HG02840 (cell line): ENCODE measurements around the gene SLC7A6.

Source experiments
- ATAC-seq: cut with Tn5 transposase; IDR thresholded peaks from one replicate; pipeline ENCODE4 v1.9.1; 2021; ENCODE audit warnings: mild to moderate bottlenecking, moderate library complexity, moderate number of reproducible peaks; ENCODE audit not compliant: unreplicated experiment, low FRiP score

SLC7A6 gene

DNA sequence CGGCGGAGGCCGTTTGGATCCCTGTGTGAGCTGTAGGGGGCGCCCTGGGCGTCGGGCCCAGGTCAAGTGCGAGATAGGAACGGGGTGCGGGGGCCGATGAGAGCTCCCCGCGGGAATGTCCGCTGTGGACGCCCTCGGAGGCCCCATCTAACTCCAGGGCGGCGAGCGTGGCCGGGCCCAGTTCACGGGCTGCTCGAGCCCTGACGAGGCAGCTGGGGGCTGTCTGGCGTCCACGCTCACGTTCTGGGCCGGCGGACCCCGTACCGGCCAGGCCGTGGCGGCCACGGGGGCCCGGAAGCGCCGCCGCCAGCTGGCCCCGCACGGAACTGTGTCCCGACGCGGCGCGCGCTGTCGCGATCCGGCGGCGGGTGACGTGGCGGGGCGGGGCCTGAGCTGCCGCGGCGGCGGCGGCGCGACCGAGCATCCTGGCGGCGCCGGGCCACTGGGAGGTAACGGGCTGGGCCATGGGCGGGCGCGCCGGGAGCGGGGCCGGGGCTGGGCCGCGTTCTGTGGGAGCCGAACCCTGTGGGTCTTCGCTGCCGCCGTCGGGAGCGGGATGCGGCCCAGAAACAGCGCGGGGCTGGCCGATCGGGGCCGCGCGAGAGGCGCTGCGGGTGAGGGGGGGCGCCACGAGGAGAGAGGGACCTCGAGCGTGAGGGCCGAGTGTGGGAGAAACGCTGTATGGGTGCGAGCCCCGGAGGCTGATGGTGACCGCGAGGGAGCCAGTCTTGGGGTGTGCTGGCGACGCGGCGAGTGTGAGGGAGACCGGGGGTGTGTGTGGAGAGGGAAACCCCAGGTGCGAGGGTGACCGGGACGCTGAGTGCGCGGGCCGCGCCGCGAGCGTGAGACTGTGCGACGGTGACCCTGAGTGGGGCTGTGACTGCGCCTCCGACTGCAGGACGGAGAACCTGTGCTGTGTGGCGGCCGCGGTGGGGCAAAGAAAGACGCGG is at the start of gene SLC7A6:
Gene SLC7A6 (plus strand): TSS at position 399 of the 950 bp plus-strand sequence. CDS start 10,201 bp downstream, outside the sequence.
- ATAC-seq: peak; percentile 67

DNA sequence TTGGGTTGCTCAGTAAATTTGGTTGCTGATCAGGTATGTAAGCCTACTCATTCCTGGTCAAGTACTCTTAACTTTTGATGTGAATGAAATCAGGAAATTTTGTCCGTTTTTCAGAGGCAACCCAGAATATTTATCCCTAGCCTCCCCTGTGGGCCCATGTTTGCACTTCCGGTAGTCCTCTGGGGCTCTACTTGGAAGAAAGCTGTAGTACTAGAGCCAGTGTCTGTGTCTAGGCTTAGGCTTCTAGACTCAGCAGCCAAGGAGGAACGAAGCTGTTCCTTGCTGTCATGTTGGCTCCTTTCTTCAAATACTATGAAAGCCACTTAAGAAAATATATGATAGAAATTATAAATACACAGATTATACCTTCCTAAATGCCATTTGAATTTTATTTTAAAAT is 49.6 kb upstream of the SLC7A6 start:
- ATAC-seq: no peak

DNA sequence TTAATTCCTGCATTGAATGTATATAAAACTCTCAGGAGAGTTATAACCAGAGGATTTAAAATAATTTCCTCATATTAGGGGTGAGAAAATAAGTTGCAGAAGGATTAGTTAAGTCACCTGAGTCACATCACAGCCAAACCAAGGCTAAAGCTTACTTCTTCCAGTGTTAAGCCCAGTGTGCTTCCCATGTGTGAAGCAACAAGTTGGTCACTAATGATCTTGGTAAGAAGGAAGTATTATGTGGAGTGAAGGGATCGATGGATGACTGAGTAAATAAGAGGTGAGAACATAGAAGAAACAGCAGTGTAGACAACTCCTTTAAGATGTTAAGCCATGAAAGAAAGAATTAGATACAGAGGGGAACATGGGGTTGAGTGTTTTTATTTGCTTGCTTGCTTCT is 49.0 kb upstream of the SLC7A6 start:
- ATAC-seq: no peak

DNA sequence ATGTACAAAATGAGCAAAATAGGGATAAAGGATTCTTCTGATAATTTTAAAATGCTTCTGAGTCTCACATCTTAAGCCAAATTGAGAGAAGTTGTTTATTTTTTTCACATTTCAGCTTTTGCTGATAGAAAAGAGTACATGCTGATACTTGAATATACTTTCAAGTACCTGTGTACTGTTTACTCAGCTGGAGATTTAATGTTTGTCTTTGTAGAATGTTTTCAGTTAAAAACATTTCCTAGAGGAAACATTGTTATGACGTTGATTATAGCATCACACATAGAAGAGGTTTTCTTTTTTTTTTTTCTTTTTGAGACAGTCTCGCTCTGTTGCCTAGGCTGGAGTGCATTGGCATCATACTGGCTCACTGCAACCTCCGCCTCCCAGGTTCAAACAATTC is 48.1 kb upstream of the SLC7A6 start:
- ATAC-seq: no peak

- ATAC-seq: no peak
Observed at GRCh38 chr16:68217506-68217905, 46.8 kb upstream of the SLC7A6 start.

DNA sequence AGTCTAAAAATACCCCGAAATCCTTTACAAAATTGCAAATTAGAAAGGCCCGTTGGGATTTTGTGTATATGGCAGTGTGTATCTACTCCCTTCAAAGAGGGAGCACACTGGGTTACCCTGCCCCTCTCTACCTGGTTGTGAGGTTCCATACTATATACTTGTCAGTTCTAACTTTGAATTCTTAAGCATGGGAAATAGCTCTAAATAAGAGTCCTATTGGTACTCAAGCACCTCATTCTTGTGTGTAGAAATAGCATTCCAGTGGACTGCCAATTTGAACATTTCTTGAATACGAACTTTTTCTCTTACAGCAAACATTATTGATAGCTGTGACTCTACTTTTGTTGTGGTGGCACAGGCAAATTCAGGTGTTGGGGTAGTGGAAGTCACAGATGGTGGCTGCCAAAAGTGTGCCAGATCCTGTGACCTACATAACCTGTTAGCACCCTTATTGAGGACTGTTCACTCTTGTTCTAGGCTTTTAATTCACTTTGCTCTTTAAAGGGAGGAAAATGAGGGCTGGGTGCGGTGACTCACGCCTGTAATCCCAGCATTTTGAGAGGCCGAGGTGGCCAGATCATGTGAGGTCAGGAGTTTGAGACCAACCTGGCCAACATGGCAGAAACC is 44.5 kb upstream of the SLC7A6 start:
- no peak for ATAC-seq

- no peak for ATAC-seq
Observed at GRCh38 chr16:68223072-68223471, 41.3 kb upstream of the SLC7A6 start.

DNA sequence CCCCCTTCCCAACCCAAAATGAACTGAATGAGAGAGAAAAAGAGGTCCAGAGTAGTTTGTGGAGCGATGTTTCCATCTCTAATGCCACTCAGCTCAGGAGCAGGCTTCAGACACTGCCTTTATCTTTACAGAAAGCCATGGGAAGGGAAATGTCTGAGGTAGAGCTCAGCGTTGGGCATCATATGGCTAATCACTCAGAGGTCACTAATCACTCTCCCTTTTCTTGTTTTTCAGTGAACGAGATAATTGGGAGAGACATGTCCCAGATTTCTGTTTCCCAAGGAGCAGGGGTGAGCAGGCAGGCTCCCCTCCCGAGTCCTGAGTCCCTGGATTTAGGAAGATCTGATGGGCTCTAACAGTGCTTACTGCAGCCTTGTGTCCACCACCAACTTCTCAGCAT is 38.2 kb upstream of the SLC7A6 start:
- no peak for ATAC-seq

DNA sequence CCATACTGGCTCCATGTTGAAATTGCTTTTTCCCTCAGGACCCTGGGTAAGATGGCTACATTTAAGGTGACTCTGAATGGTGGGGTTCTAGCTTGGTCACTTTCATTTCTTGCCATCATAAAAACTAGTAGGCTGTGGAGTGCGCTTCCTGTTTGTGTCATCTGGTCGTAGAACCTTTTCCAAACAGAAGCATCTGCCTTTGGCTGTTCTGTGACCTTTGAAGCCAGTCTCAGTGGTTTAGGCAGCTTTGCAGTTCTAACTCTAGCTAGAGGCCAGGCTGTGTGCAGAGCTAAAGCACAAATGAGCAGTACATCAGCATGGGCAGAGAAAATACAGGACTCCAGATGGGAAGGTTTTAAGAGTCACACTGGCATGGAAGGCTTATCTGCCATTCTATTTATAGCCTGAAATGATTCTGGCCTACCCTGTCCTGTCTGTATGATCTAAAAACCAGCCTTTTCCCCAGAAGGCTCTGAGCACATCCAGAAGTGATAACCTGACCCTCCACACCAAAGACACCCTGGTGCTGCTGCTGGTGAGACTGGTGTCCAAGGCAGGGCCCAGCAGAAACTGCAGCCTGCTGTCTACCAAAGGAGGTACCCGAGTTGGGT is 37.0 kb upstream of the SLC7A6 start:
- ATAC-seq: no peak

DNA sequence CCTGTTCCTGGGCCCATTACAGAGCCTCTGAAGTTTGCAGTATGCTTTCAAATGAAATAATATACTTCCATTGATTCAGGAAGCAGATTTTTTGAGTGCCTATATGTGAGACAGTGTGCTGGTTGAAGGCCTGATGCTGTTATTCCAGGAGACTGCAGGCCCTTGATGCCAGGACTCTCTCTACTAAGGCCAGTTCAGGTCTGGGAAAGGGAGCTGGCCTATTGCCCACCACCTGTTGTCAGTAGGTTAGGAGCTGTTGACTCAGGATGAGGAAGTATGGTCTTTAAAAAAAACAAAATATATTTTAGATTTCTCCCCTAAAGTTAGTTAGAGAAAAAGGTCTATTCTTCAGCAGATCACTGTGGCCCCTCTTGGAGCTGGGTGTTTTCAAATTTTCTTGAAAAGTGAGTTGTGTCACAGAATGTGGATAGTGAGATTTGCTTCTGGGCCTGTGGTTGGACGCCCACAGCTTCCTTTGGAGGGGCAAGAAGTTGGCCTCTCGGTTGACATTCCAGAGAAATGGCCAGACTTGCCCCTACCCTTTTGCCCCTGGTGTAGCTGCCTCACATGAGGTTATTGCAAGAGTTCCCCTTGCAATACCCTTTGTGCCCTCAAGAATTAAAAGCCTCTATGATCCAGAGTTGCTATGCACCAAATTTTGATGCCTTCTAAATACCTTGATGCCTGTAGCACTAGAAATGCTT is 36.3 kb upstream of the SLC7A6 start:
- no peak for ATAC-seq

GRCh38 chr16:68228652-68229051 is 35.7 kb upstream of the SLC7A6 start:
- no peak for ATAC-seq

DNA sequence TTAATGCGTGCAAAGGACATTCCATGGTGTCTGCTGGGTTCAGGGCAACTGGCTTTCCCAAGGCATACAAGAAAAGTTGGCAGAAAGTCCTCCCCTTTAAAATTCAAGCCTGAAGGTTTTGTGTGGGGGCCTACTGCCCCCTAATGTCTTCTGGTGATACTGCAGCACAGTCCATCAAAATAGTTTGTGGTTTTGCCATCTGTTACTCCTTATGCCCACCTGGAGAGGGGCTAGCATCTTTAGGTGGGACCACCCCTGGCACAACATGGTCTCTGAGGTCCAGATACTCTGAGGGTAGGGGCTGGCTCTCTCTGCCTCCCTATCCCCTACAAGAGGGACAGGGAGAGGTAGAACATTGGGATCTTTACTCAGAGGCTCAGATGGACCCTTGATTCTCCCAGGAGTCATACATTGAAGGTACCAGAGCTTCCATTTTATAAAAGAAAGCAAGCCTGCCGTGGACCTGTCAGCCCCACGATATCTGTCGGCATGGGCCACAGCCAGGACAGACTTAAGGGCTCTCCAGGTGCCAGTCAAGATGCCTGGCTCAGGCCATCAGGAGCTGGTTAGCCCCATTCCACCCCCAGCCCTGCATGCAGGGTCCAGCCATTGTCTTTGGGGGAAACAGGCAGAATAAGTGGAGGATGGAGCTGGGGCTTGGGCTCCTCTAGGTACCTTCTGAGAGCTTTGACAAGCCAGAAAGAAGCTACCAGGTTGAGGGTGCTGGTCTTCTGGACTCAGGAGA is 34.7 kb upstream of the SLC7A6 start:
- ATAC-seq: no peak

DNA sequence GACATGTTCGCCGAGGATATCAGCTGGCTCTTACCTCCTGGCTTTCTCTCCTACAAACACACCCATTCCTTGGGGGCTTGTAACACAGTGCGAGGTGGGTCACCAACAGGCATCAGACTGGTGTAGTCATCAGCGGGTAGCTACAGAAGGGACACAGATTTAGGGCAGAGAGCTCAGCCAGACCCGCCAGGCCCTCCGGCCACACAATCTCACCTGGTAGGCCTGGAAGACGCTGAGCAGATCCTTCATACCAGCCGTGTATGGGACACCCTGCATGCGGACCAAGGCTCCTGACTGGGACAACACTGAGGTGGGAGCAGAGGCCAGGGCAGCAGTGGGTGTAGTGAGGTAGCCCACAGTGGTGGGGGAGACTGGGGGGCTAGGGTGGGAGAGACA is 34.2 kb upstream of the SLC7A6 start:
- ATAC-seq: no peak

- ATAC-seq: no peak
Observed at GRCh38 chr16:68230956-68231355, 33.4 kb upstream of the SLC7A6 start.

GRCh38 chr16:68231384-68232136 is 32.8 kb upstream of the SLC7A6 start:
- no peak for ATAC-seq

DNA sequence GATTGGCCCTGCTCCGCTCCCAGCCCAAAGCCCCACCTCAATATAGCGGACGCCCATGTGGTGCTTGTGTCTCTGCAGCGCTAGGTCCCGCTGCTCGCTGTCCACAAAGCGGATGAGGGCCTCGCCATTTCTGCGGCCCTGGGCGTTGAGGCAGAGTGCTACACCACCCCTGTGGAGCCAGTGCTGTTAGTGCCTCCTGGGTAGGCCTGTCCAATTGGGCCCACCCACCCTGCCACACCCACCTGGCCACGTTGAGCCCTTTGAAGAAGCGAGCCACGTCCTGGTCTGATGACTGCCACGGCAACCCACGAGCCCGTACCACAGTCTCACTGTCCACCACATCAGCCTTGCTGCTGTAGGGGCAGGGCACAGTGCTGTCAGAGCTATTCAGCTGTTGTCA is 32.0 kb upstream of the SLC7A6 start:
- no peak for ATAC-seq

GRCh38 chr16:68233085-68233834 is 31.1 kb upstream of the SLC7A6 start:
- no peak for ATAC-seq

DNA sequence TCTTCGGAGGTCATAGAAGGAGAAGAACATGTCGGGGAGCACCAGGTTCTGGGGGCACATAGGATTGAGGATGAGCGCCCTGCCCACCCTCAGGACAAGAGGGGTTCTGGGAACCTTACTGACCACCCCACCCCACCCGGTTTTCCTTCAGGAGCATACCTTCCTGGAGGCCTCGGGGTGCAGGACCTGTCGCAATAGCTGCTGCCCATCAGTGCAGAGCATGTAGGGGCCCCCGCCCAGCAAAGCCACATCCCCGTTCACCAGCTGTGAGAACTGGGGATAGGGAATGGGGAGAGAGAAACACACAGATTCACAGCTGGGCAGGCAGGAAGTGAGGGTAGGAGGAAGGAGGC is 30.5 kb upstream of the SLC7A6 start:
- ATAC-seq: no peak
